ENCODE data around the gene L3HYPDH.
"Not testable (repeated sequence)": the region's sequence is repeated elsewhere in the genome, so short reads cannot be mapped to it uniquely, and the experiment has no call there.

L3HYPDH gene

GRCh38 chr14:59475709-59476108, 8.5 kb downstream of the L3HYPDH start:
- DNase-seq: no peak

GRCh38 chr14:59474172-59474571, 10.0 kb downstream of the L3HYPDH start:
- no peak for DNase-seq

- DNase-seq: no peak
Measured at GRCh38 chr14:59465316-59466135, 18.7 kb downstream of the L3HYPDH start, which contains the start of gene GPR135. GPR135 (minus strand) TSS chr14:59465380; CDS start chr14:59465226, 154 bp downstream.

- peak in 1 of 2 donors; percentile 29 for DNase-seq
Measured at GRCh38 chr14:59464486-59465315, 19.5 kb downstream of the L3HYPDH start.

GRCh38 chr14:59463787-59464485, 20.3 kb downstream of the L3HYPDH start:
- DNase-seq: no peak

GRCh38 chr14:59461891-59462290, 22.3 kb downstream of the L3HYPDH start:
- DNase-seq: no peak

GRCh38 chr14:59460378-59460777, 23.8 kb downstream of the L3HYPDH start:
- no peak for DNase-seq

GRCh38 chr14:59458486-59458885, 25.7 kb downstream of the L3HYPDH start:
- DNase-seq: no peak

- DNase-seq: no peak
Measured at GRCh38 chr14:59455411-59455810, 28.8 kb downstream of the L3HYPDH start.

- DNase-seq: no peak
Measured at GRCh38 chr14:59454139-59454538, 30.1 kb downstream of the L3HYPDH start.

- DNase-seq: no peak
Measured at GRCh38 chr14:59451849-59452248, 32.4 kb downstream of the L3HYPDH start.

- no peak for DNase-seq
Measured at GRCh38 chr14:59450716-59451115, 33.5 kb downstream of the L3HYPDH start.

GRCh38 chr14:59448673-59449072, 35.5 kb downstream of the L3HYPDH start:
- DNase-seq: not testable (repeated sequence)

- DNase-seq: peak; percentile 18 to 49
Measured at GRCh38 chr14:59439256-59439965, 44.8 kb downstream of the L3HYPDH start.

GRCh38 chr14:59438195-59438647, 46.0 kb downstream of the L3HYPDH start:
- DNase-seq: no peak

- DNase-seq: peak; percentile 55 to 72
Measured at GRCh38 chr14:59435987-59436386, 48.2 kb downstream of the L3HYPDH start.

GRCh38 chr14:59435101-59435500, 49.1 kb downstream of the L3HYPDH start:
- no peak for DNase-seq

GRCh38 chr14:59429790-59430189, 54.4 kb downstream of the L3HYPDH start:
- DNase-seq: no peak

GRCh38 chr14:59428581-59429012, 55.6 kb downstream of the L3HYPDH start:
- peak; percentile 66 to 71 for DNase-seq

- peak in 1 of 2 donors; percentile 50 for DNase-seq
Measured at GRCh38 chr14:59427653-59428580, 56.3 kb downstream of the L3HYPDH start.
